Fibroblast of skin of back (primary cell): Measurements from ENCODE around the gene BTK. TPM values are rescaled to one million over a fixed set of nuclear protein-coding genes. Genes with fewer than 3 reads are reported as not detected.

Experiments used
- DNase-seq: peaks from one replicate; pipeline ENCODE4 v3.0.0-alpha.2; 2013
- polyA plus RNA-seq, 2 experiments: library from polyadenylated mRNA; unstranded; fragments of 120-200 nt; gene quantifications; one replicate each; pipeline ENCODE4 v1.2.1, GENCODE V29; 2013; ENCODE audit not compliant: insufficient read length in 2 of 2

Gene BTK
- polyA plus RNA-seq (2013, experiment 1 of 2; ENCODE audit: insufficient read length): not detected
- polyA plus RNA-seq (2013, experiment 2 of 2; ENCODE audit: insufficient read length): not detected

GRCh38 chrX:101385795-101386541 is at the start of gene BTK:
TSS of gene BTK (minus strand) at chrX:101386191. CDS start at chrX:101375284, 10,907 bp downstream.
- DNase-seq: no peak

DNA sequence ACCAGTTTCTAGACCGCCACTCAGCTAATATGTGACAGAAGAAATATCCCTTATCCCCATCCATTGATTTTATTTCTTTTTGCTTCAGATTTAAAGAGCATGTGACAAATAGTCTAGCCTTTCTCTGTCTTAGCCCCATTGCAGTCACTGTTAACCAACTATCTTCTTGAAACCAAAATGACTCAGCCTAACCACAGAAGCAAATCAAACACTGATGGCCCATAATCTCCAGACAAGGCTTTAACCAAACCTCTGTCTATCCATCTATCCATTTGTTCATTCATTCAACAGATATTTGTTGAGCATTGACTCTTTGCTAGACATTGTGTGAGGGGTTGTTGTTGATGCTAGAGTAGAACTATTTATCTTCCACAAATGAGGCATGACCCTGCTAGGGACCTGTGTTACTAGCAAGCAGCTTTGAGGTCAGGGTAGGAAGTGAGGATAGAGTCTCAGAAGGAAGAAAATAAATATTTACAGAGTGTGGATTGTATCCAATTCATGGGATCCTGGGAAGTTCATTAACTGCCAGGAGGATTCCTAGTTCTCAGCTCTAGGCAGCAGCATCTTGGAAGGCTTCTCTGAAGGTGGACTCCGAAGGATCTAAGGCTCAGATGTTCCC is 44.6 kb upstream of the BTK start:
- DNase-seq: peak; percentile 53

DNA sequence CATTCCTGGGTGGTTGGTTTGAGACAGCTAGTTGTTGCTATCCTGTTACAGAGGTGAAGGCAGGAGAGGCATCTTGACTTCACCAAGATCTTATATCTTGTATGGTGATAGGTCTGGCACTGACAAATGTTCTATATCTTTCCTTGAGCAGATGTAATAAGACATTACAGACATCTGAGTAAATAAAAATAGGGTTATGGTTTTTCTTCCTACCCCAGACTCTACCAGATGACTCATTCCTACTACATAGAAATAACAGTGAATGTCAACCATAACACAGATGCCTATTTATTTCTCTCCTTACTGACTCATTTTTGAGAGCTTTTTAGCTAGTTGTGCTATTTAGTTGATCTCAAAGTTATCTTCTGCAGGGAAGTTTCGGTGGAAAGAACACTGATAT is 43.9 kb upstream of the BTK start:
- DNase-seq: peak; percentile 66

DNA sequence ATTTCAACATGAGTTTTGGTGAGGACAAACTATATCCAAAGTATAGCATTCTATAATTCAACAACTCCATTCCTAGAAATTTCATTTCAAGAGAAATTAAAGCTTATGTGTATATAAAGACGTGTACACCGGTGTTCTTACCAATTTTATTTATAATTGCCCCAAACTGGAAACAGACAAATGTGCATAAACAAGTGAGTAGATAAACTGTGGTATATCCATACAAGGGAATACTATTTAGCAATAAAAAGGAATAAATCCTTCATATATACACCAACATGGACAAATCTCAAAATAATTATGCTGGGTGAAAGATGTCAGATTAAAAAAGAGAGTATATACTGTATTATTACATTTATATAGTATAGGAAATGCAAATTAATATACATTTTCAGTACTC is 42.0 kb upstream of the BTK start:
- no peak for DNase-seq

GRCh38 chrX:101419489-101419888 is 33.5 kb upstream of the BTK start:
- no peak for DNase-seq

- DNase-seq: peak; percentile 50
These were observed 32.2 kb upstream of the BTK start for GRCh38 chrX:101417981-101418841.

- DNase-seq: no peak
These were observed 31.2 kb upstream of the BTK start for GRCh38 chrX:101417190-101417589.

GRCh38 chrX:101416691-101417090 is 30.7 kb upstream of the BTK start:
- DNase-seq: no peak

DNA sequence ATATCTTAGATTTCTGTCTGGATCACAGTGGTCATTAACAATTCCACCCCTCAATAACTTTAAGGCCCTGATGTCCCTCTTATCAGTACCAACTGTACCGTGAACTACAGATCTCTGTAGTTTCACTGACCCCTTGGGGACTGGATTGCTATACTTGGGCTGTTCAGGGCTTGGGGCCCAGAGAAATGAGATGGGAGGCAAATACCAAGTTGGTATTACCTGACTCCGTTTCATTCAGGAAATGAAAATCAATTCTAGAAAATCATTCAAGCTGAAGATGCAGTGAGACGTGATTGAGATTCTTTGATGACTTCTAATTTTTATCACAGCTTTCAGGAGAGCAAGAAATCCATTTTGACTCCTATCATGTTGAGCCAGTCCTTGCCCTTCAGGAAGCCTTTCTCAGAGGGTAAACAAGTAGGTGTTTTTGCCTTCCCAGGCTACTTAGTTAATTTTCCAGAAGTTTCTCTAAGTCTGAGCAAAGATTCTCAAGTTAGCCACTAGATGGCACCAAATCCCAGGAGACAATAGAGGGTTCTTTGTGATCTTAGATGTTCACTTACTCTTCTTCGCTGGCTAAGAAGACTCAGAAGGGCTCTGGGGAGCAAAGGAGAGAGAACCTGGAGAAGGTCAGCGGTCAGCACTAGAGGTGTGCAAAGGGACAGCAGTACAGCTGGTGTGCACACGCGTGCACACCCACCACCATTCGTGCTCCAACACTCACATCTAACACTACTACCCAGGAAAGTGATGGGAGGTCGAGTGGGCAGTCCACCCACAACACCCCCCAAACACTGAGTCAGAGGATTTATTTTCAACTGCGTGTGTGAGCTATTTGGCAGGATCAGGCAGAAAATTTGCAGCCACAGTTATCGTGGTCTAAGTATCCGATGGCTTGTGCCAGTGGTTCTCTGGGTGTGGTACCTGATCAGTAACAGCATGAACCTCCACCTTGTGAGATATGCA is 29.5 kb upstream of the BTK start:
- DNase-seq: peak; percentile 69

GRCh38 chrX:101411984-101412383 is 26.0 kb upstream of the BTK start:
- DNase-seq: no peak

DNA sequence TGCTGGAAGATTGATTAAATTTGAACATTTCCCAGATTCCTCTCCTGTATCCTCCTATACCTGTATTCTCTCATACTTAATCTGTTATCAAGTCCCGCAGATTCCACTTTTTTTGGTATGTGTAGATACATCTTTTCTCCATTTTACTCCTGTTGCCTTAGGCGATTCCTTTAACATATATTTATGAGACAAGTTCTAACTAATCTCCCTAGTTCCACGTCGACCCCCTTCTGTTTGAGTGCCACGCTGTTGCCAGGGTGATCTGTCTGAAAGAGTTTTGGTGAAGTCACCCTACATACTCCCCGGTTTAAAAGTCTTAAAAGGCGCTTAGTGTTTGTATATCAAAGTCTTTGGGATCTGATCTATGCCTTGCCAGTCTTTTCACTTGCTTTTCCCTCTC is 24.5 kb upstream of the BTK start:
- no peak for DNase-seq

DNA sequence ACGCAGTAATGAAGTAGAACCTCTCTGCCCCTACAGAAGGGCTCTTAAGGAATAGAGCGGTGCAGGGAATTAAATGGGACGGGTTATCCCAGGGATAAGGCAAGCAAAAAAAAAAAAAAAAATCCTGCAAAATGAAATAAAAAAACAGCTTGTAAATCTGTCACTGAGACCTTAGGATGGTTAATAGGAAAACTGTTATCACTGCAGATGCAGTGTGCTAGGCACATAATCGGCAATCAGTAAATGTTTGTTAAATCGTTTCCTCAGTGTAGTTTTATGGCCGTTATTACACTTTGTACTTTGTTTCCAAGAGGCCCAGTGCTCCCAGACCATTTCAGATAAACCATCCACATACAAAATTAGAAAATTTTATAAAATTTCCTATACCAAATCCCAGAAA is 23.1 kb upstream of the BTK start:
- DNase-seq: no peak

DNA sequence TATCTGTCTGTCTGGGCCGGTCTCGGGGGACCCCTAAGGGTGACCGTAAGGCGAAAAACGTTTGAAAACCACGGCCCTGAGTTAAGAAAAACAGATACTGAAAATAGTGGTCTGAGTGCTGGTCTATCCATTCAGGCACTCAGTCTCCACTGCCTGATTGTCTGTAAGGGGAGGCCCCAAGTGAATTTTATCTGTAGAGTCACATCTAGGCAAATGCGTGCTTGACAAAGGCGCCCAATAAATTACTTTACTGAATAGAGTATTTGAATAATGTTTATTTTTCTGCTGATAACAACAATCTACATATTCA is 22.5 kb upstream of the BTK start:
- no peak for DNase-seq

GRCh38 chrX:101407748-101408531 is 21.9 kb upstream of the BTK start, which contains the start of the genes GLA and HNRNPH2:
TSS of gene GLA (minus strand) at chrX:101407925. CDS start at chrX:101407903, 22 bp downstream.
TSS of gene HNRNPH2 (plus strand) at chrX:101408222. CDS start at chrX:101411989, 3,767 bp downstream.
- DNase-seq: peak; percentile 98

- no peak for DNase-seq
These were observed 21.3 kb upstream of the BTK start for GRCh38 chrX:101407167-101407747.

DNA sequence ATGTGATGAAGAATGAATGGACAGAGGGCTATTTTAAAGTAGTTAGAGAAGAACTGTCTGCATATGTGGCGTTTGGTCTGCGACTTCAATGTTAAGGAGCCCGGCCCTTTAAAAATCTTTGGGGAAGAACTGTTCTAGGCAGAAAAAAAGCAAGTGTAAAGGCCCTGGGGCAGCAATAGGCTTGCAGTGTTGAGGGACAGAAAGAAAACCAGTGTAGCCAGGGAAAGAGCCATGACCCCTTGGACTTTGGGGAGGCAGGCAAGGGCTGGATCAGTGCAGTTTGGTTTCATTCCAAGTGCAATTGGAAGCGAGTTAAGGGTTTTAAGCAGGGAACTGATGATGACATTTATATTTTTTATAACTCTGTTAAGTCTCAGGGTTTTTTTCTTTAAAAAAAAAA is 13.8 kb upstream of the BTK start:
- no peak for DNase-seq

DNA sequence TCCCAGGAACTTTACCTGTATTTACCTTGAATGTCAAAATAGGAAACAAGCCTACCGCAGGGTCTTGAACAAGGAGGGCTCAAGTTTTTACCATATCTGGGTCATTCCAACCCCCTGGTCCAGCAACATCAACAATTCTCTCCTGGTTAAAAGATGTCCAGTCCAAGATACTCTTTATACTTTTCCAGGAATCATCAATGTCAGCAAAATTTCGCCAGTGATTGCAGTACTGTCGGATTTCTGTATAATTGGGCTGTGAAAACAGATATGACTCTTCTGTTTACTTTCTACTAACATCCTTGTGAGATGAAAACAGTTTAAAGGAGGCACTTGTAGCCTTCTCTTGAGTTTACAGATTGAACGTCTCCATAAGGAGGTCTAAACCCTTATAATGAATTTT is 12.7 kb upstream of the BTK start:
- DNase-seq: no peak

GRCh38 chrX:101397779-101398178 is 11.8 kb upstream of the BTK start:
- no peak for DNase-seq

- no peak for DNase-seq
These were observed 9.8 kb upstream of the BTK start for GRCh38 chrX:101395789-101396188.

DNA sequence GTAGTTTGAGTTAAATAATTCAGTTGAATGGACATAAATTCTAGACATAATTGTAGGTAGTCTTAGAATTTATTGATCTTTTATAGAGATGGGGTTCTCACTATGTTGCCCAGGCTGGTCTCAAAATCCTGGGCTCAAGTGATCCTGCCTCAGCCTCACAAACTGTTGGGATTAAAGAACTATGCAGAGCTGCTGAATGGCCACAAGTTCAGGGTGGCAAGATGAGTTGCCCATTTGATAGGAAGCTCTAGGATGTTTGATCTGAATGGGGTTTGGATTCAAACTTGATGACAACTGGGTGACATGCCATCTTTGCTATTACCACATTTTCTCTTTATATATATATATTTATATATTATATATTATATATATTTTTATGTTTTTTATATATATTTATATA is 8.4 kb upstream of the BTK start:
- DNase-seq: no peak
